Activated CD8-positive, alpha-beta T cell treated with anti-CD3 and anti-CD28 coated beads for 36 hours (primary cell): ENCODE results near the gene KLHL20. TPM values are rescaled to one million over a fixed set of nuclear protein-coding genes. Genes with fewer than 3 reads are reported as not detected.
"Not testable (repeated sequence)": the region's sequence is repeated elsewhere in the genome, so short reads cannot be mapped to it uniquely, and the experiment has no call there.

Experiments
- ATAC-seq: fragments of 200-7000 bp; cut with Tn5 transposase; one replicate; pipeline ENCODE4 v1.10.0; 2021; ENCODE audit warnings: mild to moderate bottlenecking, moderate library complexity
- CTCF ChIA-PET: fragments of 350-600 bp; sonication (Branson Sonifier 250); formaldehyde crosslinking; loops from one replicate; lab custom pipeline; 2021; ENCODE audit warnings: antibody characterized with exemption; lab: Charles Lee
- POLR2A ChIA-PET: fragments of 350-600 bp; sonication (Branson Sonifier 250); formaldehyde crosslinking; loops from one replicate; lab custom pipeline; 2021; ENCODE audit warnings: antibody characterized with exemption; lab: Charles Lee
- DNase-seq: peaks from one replicate; pipeline ENCODE4 v3.0.0-alpha.2; 2020
- H3K27ac Mint-ChIP-seq: one replicate; pipeline ENCODE4 v1.8.0; 2021; ENCODE audit warnings: mild to moderate bottlenecking, mixed read lengths
- H3K27me3 Mint-ChIP-seq: one replicate; pipeline ENCODE4 v1.8.0; 2021; ENCODE audit warnings: mixed read lengths
- H3K36me3 Mint-ChIP-seq: one replicate; pipeline ENCODE4 v1.8.0; 2021; ENCODE audit warnings: low read depth, mixed read lengths
- H3K4me1 Mint-ChIP-seq: one replicate; pipeline ENCODE4 v1.8.0; 2021; ENCODE audit warnings: low read depth, mixed read lengths
- H3K4me3 Mint-ChIP-seq: one replicate; pipeline ENCODE4 v1.8.0; 2021; ENCODE audit warnings: mild to moderate bottlenecking, moderate library complexity, mixed read lengths
- H3K9me3 Mint-ChIP-seq: one replicate; pipeline ENCODE4 v1.8.0; 2021; ENCODE audit warnings: mixed read lengths
- CTCF ChIP-seq: fragments of 200-600 bp; IDR thresholded peaks from one replicate; pipeline ENCODE4 v1.8.0; 2022; ENCODE audit warnings: antibody characterized with exemption, mild to moderate bottlenecking
- intact Hi-C: fragments of 100-400 bp; cut with micrococcal nuclease; formaldehyde crosslinking; loops from one replicate; pipeline ENCODE4 v1.10.0; 2022
- total RNA-seq, 2 experiments: library from RNA; stranded (reverse); gene quantifications; one replicate each; pipeline ENCODE4 v1.2.3, GENCODE V29; 2021

Gene KLHL20
- 10 to 100 TPM; 14.5 to 15.8 TPM for total RNA-seq

- intact Hi-C loops = loop anchor here (5.0 kb wide), 1 partner anchor 107 kb away; the partner anchor contains the start of genes CENPL and DARS2
- peak within 1 kb of the TSS; percentile 92 for H3K4me3 Mint-ChIP-seq
- peaks cover 2% of the 10 kb centered on the region for H3K9me3 Mint-ChIP-seq
- no peak for TF ChIP-seq CTCF
- CTCF ChIA-PET = interaction anchor here (0.7 to 2.2 kb wide), 9 partner anchors 32 to 511 kb away, joined by 3 to 16 read pairs (median 3); partner anchors contain the start of genes CENPL and DARS2
- POLR2A ChIA-PET = interaction anchor here (0.9 to 1.9 kb wide), 9 partner anchors 8 to 284 kb away, joined by 3 to 7 read pairs (median 3); partner anchors contain the start of genes CENPL and DARS2
- peaks cover 13% of the 10 kb centered on the region for H3K4me1 Mint-ChIP-seq
- ATAC-seq = peak; percentile 98
- H3K36me3 Mint-ChIP-seq = peaks cover 3% of the 10 kb centered on the region
- peak within 1 kb of the TSS; percentile 94 for H3K27ac Mint-ChIP-seq
- peaks cover 12% of the 10 kb centered on the region for H3K27me3 Mint-ChIP-seq
- peak; percentile 90 for DNase-seq
Observed at GRCh38 chr1:173714759-173715537, at the start of gene KLHL20. TSS of gene KLHL20 (plus strand) at chr1:173714981. CDS start at chr1:173716044, 1,063 bp downstream.

- H3K27me3 Mint-ChIP-seq = peaks cover 21% of the 10 kb centered on the region
- ATAC-seq (no peak), DNase-seq (no peak)
- TF ChIP-seq CTCF = no peak
- no peak overlapping the region for H3K4me3 Mint-ChIP-seq
- intact Hi-C loops = no loop called here
- CTCF ChIA-PET = no interaction called here
- H3K4me1 Mint-ChIP-seq = peaks cover 5% of the 10 kb centered on the region
- POLR2A ChIA-PET = no interaction called here
- no peak overlapping the region for H3K27ac Mint-ChIP-seq
- H3K36me3 Mint-ChIP-seq = no peaks in the 10 kb centered on the region
- no peaks in the 10 kb centered on the region for H3K9me3 Mint-ChIP-seq
Observed at GRCh38 chr1:173666646-173667045, 48.1 kb upstream of the KLHL20 start.

GRCh38 chr1:173669491-173669941 is 45.3 kb upstream of the KLHL20 start, which contains the start of gene ANKRD45:
TSS of gene ANKRD45 (minus strand) at chr1:173669851. CDS start at chr1:173659418, 10,433 bp downstream.
- CTCF ChIA-PET = no interaction called here
- TF ChIP-seq CTCF = no peak
- intact Hi-C loops = no loop called here
- Mint-ChIP-seq H3K4me1 (peaks cover 5% of the 10 kb centered on the region), H3K9me3 (no peaks in the 10 kb centered on the region), H3K4me3 (peak within 1 kb of the TSS; percentile 32), H3K27me3 (peaks cover 21% of the 10 kb centered on the region), H3K27ac (no peak within 1 kb of the TSS), H3K36me3 (no peaks in the 10 kb centered on the region)
- ATAC-seq (peak; percentile 47), DNase-seq (peak; percentile 43)
- POLR2A ChIA-PET = no interaction called here

GRCh38 chr1:173674496-173674895 is 40.3 kb upstream of the KLHL20 start:
- ATAC-seq, H3K36me3 Mint-ChIP-seq, CTCF ChIA-PET, H3K27ac Mint-ChIP-seq, POLR2A ChIA-PET, H3K9me3 Mint-ChIP-seq, intact Hi-C loops, H3K4me3 Mint-ChIP-seq, DNase-seq, H3K4me1 Mint-ChIP-seq: not testable (repeated sequence)
- peaks cover 12% of the 10 kb centered on the region for H3K27me3 Mint-ChIP-seq

GRCh38 chr1:173680152-173680551 is 34.6 kb upstream of the KLHL20 start:
- ATAC-seq, H3K27me3 Mint-ChIP-seq, intact Hi-C loops: not testable (repeated sequence)

GRCh38 chr1:173682184-173682583 is 32.6 kb upstream of the KLHL20 start:
- TF ChIP-seq CTCF = no peak
- Mint-ChIP-seq H3K4me3 (no peak overlapping the region), H3K36me3 (no peaks in the 10 kb centered on the region), H3K27me3 (no peaks in the 10 kb centered on the region), H3K4me1 (no peaks in the 10 kb centered on the region), H3K27ac (no peak overlapping the region), H3K9me3 (peaks cover 3% of the 10 kb centered on the region)
- no peak for DNase-seq
- intact Hi-C loops = no loop called here
- CTCF ChIA-PET = interaction anchor here (0.9 kb wide), 1 partner anchor 253 kb away, joined by 5 read pairs; no protein-coding TSS in a partner anchor
- no peak for ATAC-seq
- POLR2A ChIA-PET = no interaction called here

More at GRCh38 chr1:173680152-173680551, 34.6 kb upstream of the KLHL20 start:
- H3K4me3 Mint-ChIP-seq, POLR2A ChIA-PET, CTCF ChIA-PET, H3K36me3 Mint-ChIP-seq, H3K9me3 Mint-ChIP-seq, DNase-seq, H3K4me1 Mint-ChIP-seq, H3K27ac Mint-ChIP-seq: not testable (repeated sequence)

GRCh38 chr1:173683838-173684237 is 30.9 kb upstream of the KLHL20 start:
- H3K9me3 Mint-ChIP-seq, DNase-seq, POLR2A ChIA-PET, ATAC-seq, intact Hi-C loops, H3K27me3 Mint-ChIP-seq, CTCF ChIA-PET, H3K36me3 Mint-ChIP-seq, H3K4me3 Mint-ChIP-seq, H3K4me1 Mint-ChIP-seq, H3K27ac Mint-ChIP-seq: not testable (repeated sequence)

- H3K9me3 Mint-ChIP-seq, H3K27me3 Mint-ChIP-seq, H3K27ac Mint-ChIP-seq, CTCF ChIA-PET, POLR2A ChIA-PET, DNase-seq, H3K36me3 Mint-ChIP-seq, intact Hi-C loops, H3K4me3 Mint-ChIP-seq, H3K4me1 Mint-ChIP-seq, ATAC-seq: not testable (repeated sequence)
Observed at GRCh38 chr1:173685121-173685520, 29.7 kb upstream of the KLHL20 start.
